Subcutaneous adipose tissue (tissue), 4 donors: ENCODE measurements around the gene CD47. TPM values are rescaled to one million over a fixed set of nuclear protein-coding genes. Genes with fewer than 3 reads are reported as not detected.

Source experiments
- CTCF ChIP-seq: fragments of 450-650 bp; IDR thresholded peaks from one replicate; pipeline ENCODE4 v1.5.1; 2016; ENCODE audit warnings: low read depth, mild to moderate bottlenecking, control low read depth, antibody characterized with exemption, moderate library complexity
- total RNA-seq, 4 donors: library from RNA; depleted of rRNA; stranded (reverse); fragments of >200 nt; gene quantifications; one replicate each; pipeline ENCODE4 v1.1.0, GENCODE V29; 2016

The CD47 gene
- total RNA-seq, 4 donors from 2014 or later: 26.9 to 70.5 (median 53.0) TPM

- TF ChIP-seq CTCF: no peak
Measured at GRCh38 chr3:108065096-108065495, 25.7 kb downstream of the CD47 start.

GRCh38 chr3:108064293-108064887, 26.4 kb downstream of the CD47 start:
- no peak for TF ChIP-seq CTCF

GRCh38 chr3:108062051-108062450, 28.8 kb downstream of the CD47 start:
- no peak for TF ChIP-seq CTCF

- TF ChIP-seq CTCF: no peak
Measured at GRCh38 chr3:108060331-108060730, 30.5 kb downstream of the CD47 start.

GRCh38 chr3:108055931-108056330, 34.9 kb downstream of the CD47 start:
- no peak for TF ChIP-seq CTCF

GRCh38 chr3:108054935-108055334, 35.9 kb downstream of the CD47 start:
- TF ChIP-seq CTCF: no peak

- TF ChIP-seq CTCF: no peak
Measured at GRCh38 chr3:108053483-108053882, 37.3 kb downstream of the CD47 start.

GRCh38 chr3:108053067-108053466, 37.8 kb downstream of the CD47 start:
- no peak for TF ChIP-seq CTCF
